GM19397 (cell line): ENCODE measurements around the gene MGRN1.

ENCODE experiments used
- ATAC-seq: cut with Tn5 transposase; IDR thresholded peaks from one replicate; pipeline ENCODE4 v1.9.1; 2021; ENCODE audit warnings: mild to moderate bottlenecking, moderate library complexity; ENCODE audit not compliant: unreplicated experiment

The MGRN1 gene

GRCh38 chr16:4623593-4623992 lies 1.0 kb upstream of the MGRN1 start:
- no peak for ATAC-seq

GRCh38 chr16:4624827-4625559 lies 367 bp downstream of the MGRN1 start:
- peak; percentile 51 for ATAC-seq

- ATAC-seq = no peak
Measured at GRCh38 chr16:4625560-4626159, 1.0 kb downstream of the MGRN1 start.

GRCh38 chr16:4626396-4626795 lies 1.8 kb downstream of the MGRN1 start:
- ATAC-seq = no peak

- no peak for ATAC-seq
Measured at GRCh38 chr16:4628283-4628682, 3.7 kb downstream of the MGRN1 start.

GRCh38 chr16:4631444-4631843 lies 6.8 kb downstream of the MGRN1 start:
- no peak for ATAC-seq

GRCh38 chr16:4633910-4634635 lies 9.4 kb downstream of the MGRN1 start:
- no peak for ATAC-seq

GRCh38 chr16:4634768-4635167 lies 10.1 kb downstream of the MGRN1 start:
- no peak for ATAC-seq

- no peak for ATAC-seq
Measured at GRCh38 chr16:4636196-4636595, 11.6 kb downstream of the MGRN1 start.

- no peak for ATAC-seq
Measured at GRCh38 chr16:4637501-4638166, 13.0 kb downstream of the MGRN1 start.

GRCh38 chr16:4639899-4640509 lies 15.4 kb downstream of the MGRN1 start:
- ATAC-seq = no peak

- ATAC-seq = no peak
Measured at GRCh38 chr16:4640572-4641305, 16.1 kb downstream of the MGRN1 start.

- no peak for ATAC-seq
Measured at GRCh38 chr16:4641306-4641687, 16.7 kb downstream of the MGRN1 start.

- no peak for ATAC-seq
Measured at GRCh38 chr16:4641895-4642294, 17.3 kb downstream of the MGRN1 start.

GRCh38 chr16:4646773-4647643 lies 22.4 kb downstream of the MGRN1 start:
- ATAC-seq = no peak

- ATAC-seq = no peak
Measured at GRCh38 chr16:4647644-4647980, 23.0 kb downstream of the MGRN1 start.

- no peak for ATAC-seq
Measured at GRCh38 chr16:4648917-4649316, 24.3 kb downstream of the MGRN1 start.

GRCh38 chr16:4649744-4650442 lies 25.3 kb downstream of the MGRN1 start:
- no peak for ATAC-seq
